ENCODE measurements around the gene CNTNAP2. TPM values are rescaled to one million over a fixed set of nuclear protein-coding genes. Genes with fewer than 3 reads are reported as not detected.

Gene CNTNAP2
- total and polyA plus RNA-seq, 4 donors, result not detected

- Histone ChIP-seq H3K9me3 (ENCODE audit: control insufficient read depth, low read length) (no peaks in the 10 kb centered on the region), H3K36me3 (ENCODE audit: control insufficient read depth in 1 of 2, insufficient read depth in 2 of 2, low read length in 1 of 2) (no peaks in the 10 kb centered on the region), H3K27me3 (ENCODE audit: control insufficient read depth in 1 of 2, insufficient read depth in 2 of 2, low read length in 1 of 2) (no peaks in the 10 kb centered on the region), H3K4me3 (ENCODE audit: low read length in 2 of 2) (no peak overlapping the region), H3K4me1 (ENCODE audit: control insufficient read depth in 1 of 2, insufficient read depth in 2 of 2, low read length in 2 of 2) (no peaks in the 10 kb centered on the region), H3K27ac (ENCODE audit: low read depth in 1 of 2, low read length in 2 of 2) (no peak overlapping the region)
- no peak for DNase-seq
- 46 to 51% methylated on average over 3 of the region's 3 CpGs for WGBS, 2 donors
- ATAC-seq (ENCODE audit: low FRiP score), result no peak
- intact Hi-C loops (cut with DNase I), result no loop called here
Measured at GRCh38 chr7:146290746-146291145, 174.1 kb downstream of the CNTNAP2 start.

GRCh38 chr7:146291900-146292299, 175.3 kb downstream of the CNTNAP2 start:
- no peaks in the 10 kb centered on the region for H3K9me3 ChIP-seq (ENCODE audit: control insufficient read depth, low read length)
- H3K27me3 ChIP-seq (ENCODE audit: control insufficient read depth in 1 of 2, insufficient read depth in 2 of 2, low read length in 1 of 2), result no peaks in the 10 kb centered on the region
- DNase-seq (no peak), ATAC-seq (ENCODE audit: low FRiP score) (no peak)
- no peak overlapping the region for H3K27ac ChIP-seq (ENCODE audit: low read depth in 1 of 2, low read length in 2 of 2)
- H3K4me3 ChIP-seq (ENCODE audit: low read length in 2 of 2), result no peak overlapping the region
- intact Hi-C loops (cut with DNase I), result no loop called here
- WGBS, 2 donors, result 50 to 61% methylated on average over 1 of the region's 1 CpG
- H3K4me1 ChIP-seq (ENCODE audit: control insufficient read depth in 1 of 2, insufficient read depth in 2 of 2, low read length in 2 of 2), result no peaks in the 10 kb centered on the region
- H3K36me3 ChIP-seq (ENCODE audit: control insufficient read depth in 1 of 2, insufficient read depth in 2 of 2, low read length in 1 of 2), result no peaks in the 10 kb centered on the region

GRCh38 chr7:146296028-146296427, 179.4 kb downstream of the CNTNAP2 start:
- Histone ChIP-seq H3K9me3 (ENCODE audit: control insufficient read depth, low read length) (no peaks in the 10 kb centered on the region), H3K4me3 (ENCODE audit: low read length in 2 of 2) (no peak overlapping the region), H3K36me3 (ENCODE audit: control insufficient read depth in 1 of 2, insufficient read depth in 2 of 2, low read length in 1 of 2) (no peaks in the 10 kb centered on the region), H3K27ac (ENCODE audit: low read depth in 1 of 2, low read length in 2 of 2) (no peak overlapping the region), H3K4me1 (ENCODE audit: control insufficient read depth in 1 of 2, insufficient read depth in 2 of 2, low read length in 2 of 2) (no peaks in the 10 kb centered on the region), H3K27me3 (ENCODE audit: control insufficient read depth in 1 of 2, insufficient read depth in 2 of 2, low read length in 1 of 2) (no peaks in the 10 kb centered on the region)
- intact Hi-C loops (cut with DNase I), result no loop called here
- DNase-seq, result no peak
- ATAC-seq (ENCODE audit: low FRiP score), result no peak
- 78 to 79% methylated on average over 1 of the region's 1 CpG for WGBS, 2 donors

GRCh38 chr7:146314962-146315361, 198.4 kb downstream of the CNTNAP2 start:
- Histone ChIP-seq H3K36me3 (ENCODE audit: control insufficient read depth in 1 of 2, insufficient read depth in 2 of 2, low read length in 1 of 2) (no peaks in the 10 kb centered on the region), H3K27ac (ENCODE audit: low read depth in 1 of 2, low read length in 2 of 2) (no peak overlapping the region), H3K27me3 (ENCODE audit: control insufficient read depth in 1 of 2, insufficient read depth in 2 of 2, low read length in 1 of 2) (no peaks in the 10 kb centered on the region), H3K9me3 (ENCODE audit: control insufficient read depth, low read length) (no peaks in the 10 kb centered on the region), H3K4me1 (ENCODE audit: control insufficient read depth in 1 of 2, insufficient read depth in 2 of 2, low read length in 2 of 2) (no peaks in the 10 kb centered on the region), H3K4me3 (ENCODE audit: low read length in 2 of 2) (no peak overlapping the region)
- DNase-seq (no peak), ATAC-seq (ENCODE audit: low FRiP score) (no peak)
- WGBS, 2 donors, result 35 to 40% methylated on average over 2 of the region's 2 CpGs
- intact Hi-C loops (cut with DNase I), result no loop called here

- H3K4me3 ChIP-seq (ENCODE audit: low read length in 2 of 2), result no peak overlapping the region
- H3K9me3 ChIP-seq (ENCODE audit: control insufficient read depth, low read length), result no peaks in the 10 kb centered on the region
- no peaks in the 10 kb centered on the region for H3K4me1 ChIP-seq (ENCODE audit: control insufficient read depth in 1 of 2, insufficient read depth in 2 of 2, low read length in 2 of 2)
- no peaks in the 10 kb centered on the region for H3K27me3 ChIP-seq (ENCODE audit: control insufficient read depth in 1 of 2, insufficient read depth in 2 of 2, low read length in 1 of 2)
- 22 to 25% methylated on average over 5 of the region's 5 CpGs for WGBS, 2 donors
- no peak for DNase-seq
- H3K27ac ChIP-seq (ENCODE audit: low read depth in 1 of 2, low read length in 2 of 2), result no peak overlapping the region
- no peak for ATAC-seq (ENCODE audit: low FRiP score)
- intact Hi-C loops (cut with DNase I), result no loop called here
- H3K36me3 ChIP-seq (ENCODE audit: control insufficient read depth in 1 of 2, insufficient read depth in 2 of 2, low read length in 1 of 2), result no peaks in the 10 kb centered on the region
Measured at GRCh38 chr7:146319629-146320028, 203.0 kb downstream of the CNTNAP2 start.

- no peaks in the 10 kb centered on the region for H3K9me3 ChIP-seq (ENCODE audit: control insufficient read depth, low read length)
- DNase-seq (no peak), ATAC-seq (ENCODE audit: low FRiP score) (no peak)
- WGBS, 2 donors, result 64 to 65% methylated on average over 4 of the region's 4 CpGs
- no peak overlapping the region for H3K4me3 ChIP-seq (ENCODE audit: low read length in 2 of 2)
- H3K27me3 ChIP-seq (ENCODE audit: control insufficient read depth in 1 of 2, insufficient read depth in 2 of 2, low read length in 1 of 2), result no peaks in the 10 kb centered on the region
- no peak overlapping the region for H3K27ac ChIP-seq (ENCODE audit: low read depth in 1 of 2, low read length in 2 of 2)
- H3K36me3 ChIP-seq (ENCODE audit: control insufficient read depth in 1 of 2, insufficient read depth in 2 of 2, low read length in 1 of 2), result no peaks in the 10 kb centered on the region
- intact Hi-C loops (cut with DNase I), result no loop called here
- no peaks in the 10 kb centered on the region for H3K4me1 ChIP-seq (ENCODE audit: control insufficient read depth in 1 of 2, insufficient read depth in 2 of 2, low read length in 2 of 2)
Measured at GRCh38 chr7:146321301-146321700, 204.7 kb downstream of the CNTNAP2 start.

- Histone ChIP-seq H3K4me1 (ENCODE audit: control insufficient read depth in 1 of 2, insufficient read depth in 2 of 2, low read length in 2 of 2) (no peaks in the 10 kb centered on the region), H3K27me3 (ENCODE audit: control insufficient read depth in 1 of 2, insufficient read depth in 2 of 2, low read length in 1 of 2) (no peaks in the 10 kb centered on the region), H3K27ac (ENCODE audit: low read depth in 1 of 2, low read length in 2 of 2) (no peak overlapping the region), H3K9me3 (ENCODE audit: control insufficient read depth, low read length) (no peaks in the 10 kb centered on the region), H3K36me3 (ENCODE audit: control insufficient read depth in 1 of 2, insufficient read depth in 2 of 2, low read length in 1 of 2) (no peaks in the 10 kb centered on the region), H3K4me3 (ENCODE audit: low read length in 2 of 2) (no peak overlapping the region)
- 23 to 33% methylated on average over 1 of the region's 1 CpG for WGBS, 2 donors
- intact Hi-C loops (cut with DNase I), result no loop called here
- no peak for ATAC-seq (ENCODE audit: low FRiP score)
- no peak for DNase-seq
Measured at GRCh38 chr7:146331369-146331768, 214.8 kb downstream of the CNTNAP2 start.

GRCh38 chr7:146345251-146345650, 228.7 kb downstream of the CNTNAP2 start:
- H3K27me3 ChIP-seq (ENCODE audit: control insufficient read depth in 1 of 2, insufficient read depth in 2 of 2, low read length in 1 of 2), result no peaks in the 10 kb centered on the region
- H3K4me1 ChIP-seq (ENCODE audit: control insufficient read depth in 1 of 2, insufficient read depth in 2 of 2, low read length in 2 of 2), result no peaks in the 10 kb centered on the region
- no peak for ATAC-seq (ENCODE audit: low FRiP score)
- H3K4me3 ChIP-seq (ENCODE audit: low read length in 2 of 2), result no peak overlapping the region
- no peak for DNase-seq
- no peaks in the 10 kb centered on the region for H3K9me3 ChIP-seq (ENCODE audit: control insufficient read depth, low read length)
- WGBS, 2 donors, result 44 to 52% methylated on average over 6 of the region's 6 CpGs
- no peaks in the 10 kb centered on the region for H3K36me3 ChIP-seq (ENCODE audit: control insufficient read depth in 1 of 2, insufficient read depth in 2 of 2, low read length in 1 of 2)
- intact Hi-C loops (cut with DNase I), result no loop called here
- no peak overlapping the region for H3K27ac ChIP-seq (ENCODE audit: low read depth in 1 of 2, low read length in 2 of 2)

- WGBS, 2 donors, result 83 to 87% methylated on average over 5 of the region's 5 CpGs
Measured at GRCh38 chr7:146346096-146346495, 229.5 kb downstream of the CNTNAP2 start.

More at GRCh38 chr7:146346096-146346495, 229.5 kb downstream of the CNTNAP2 start:
- no peak overlapping the region for H3K27ac ChIP-seq (ENCODE audit: low read depth in 1 of 2, low read length in 2 of 2)
- no peak overlapping the region for H3K4me3 ChIP-seq (ENCODE audit: low read length in 2 of 2)
- no peaks in the 10 kb centered on the region for H3K9me3 ChIP-seq (ENCODE audit: control insufficient read depth, low read length)
- ATAC-seq (ENCODE audit: low FRiP score) (no peak), DNase-seq (no peak)
- no peaks in the 10 kb centered on the region for H3K4me1 ChIP-seq (ENCODE audit: control insufficient read depth in 1 of 2, insufficient read depth in 2 of 2, low read length in 2 of 2)
- no peaks in the 10 kb centered on the region for H3K36me3 ChIP-seq (ENCODE audit: control insufficient read depth in 1 of 2, insufficient read depth in 2 of 2, low read length in 1 of 2)
- no peaks in the 10 kb centered on the region for H3K27me3 ChIP-seq (ENCODE audit: control insufficient read depth in 1 of 2, insufficient read depth in 2 of 2, low read length in 1 of 2)
- intact Hi-C loops (cut with DNase I), result no loop called here

Data from aorta (tissue), 5 donors.